ENCODE data around the gene TRPM7. TPM values are rescaled to one million over a fixed set of nuclear protein-coding genes. Genes with fewer than 3 reads are reported as not detected.

TRPM7 gene
- total and polyA plus RNA-seq, 2 experiments from 2014 or later, result 10.2 to 47.8 TPM

- no peak for TF ChIP-seq CTCF (IDR thresholded peaks at IDR 0.05; ENCODE audit: low read depth, low read length)
- H3K36me3 ChIP-seq, result peaks cover 55% of the 10 kb centered on the region
- H3K27ac ChIP-seq, result peak overlapping the region; percentile 9
- no peak for DNase-seq (ENCODE audit: low read depth in 1 of 2, low spot score in 1 of 2)
- no peaks in the 10 kb centered on the region for H3K4me1 ChIP-seq (ENCODE audit: low read depth)
- no peaks in the 10 kb centered on the region for H3K27me3 ChIP-seq
- H3K9me3 ChIP-seq (ENCODE audit: low read depth), result no peaks in the 10 kb centered on the region
- H3K4me3 ChIP-seq, result no peak overlapping the region
Observed at GRCh38 chr15:50563756-50564155, 122.8 kb downstream of the TRPM7 start.

- Histone ChIP-seq H3K4me3 (no peak overlapping the region), H3K36me3 (peaks cover 55% of the 10 kb centered on the region), H3K27ac (peak overlapping the region; percentile 9), H3K9me3 (ENCODE audit: low read depth) (no peaks in the 10 kb centered on the region), H3K27me3 (no peaks in the 10 kb centered on the region), H3K4me1 (ENCODE audit: low read depth) (no peaks in the 10 kb centered on the region)
- peak in 1 of 2 donors; percentile 24 for DNase-seq (ENCODE audit: low read depth in 1 of 2, low spot score in 1 of 2)
- TF ChIP-seq CTCF (IDR thresholded peaks at IDR 0.05; ENCODE audit: low read depth, low read length), result no peak
Observed at GRCh38 chr15:50562735-50563640, 123.6 kb downstream of the TRPM7 start.

- no peaks in the 10 kb centered on the region for H3K27me3 ChIP-seq
- DNase-seq (ENCODE audit: low read depth in 1 of 2, low spot score in 1 of 2), result no peak
- no peak overlapping the region for H3K27ac ChIP-seq
- H3K4me3 ChIP-seq, result no peak overlapping the region
- no peaks in the 10 kb centered on the region for H3K4me1 ChIP-seq (ENCODE audit: low read depth)
- peaks cover 36% of the 10 kb centered on the region for H3K36me3 ChIP-seq
- no peak for TF ChIP-seq CTCF (IDR thresholded peaks at IDR 0.05; ENCODE audit: low read depth, low read length)
- no peaks in the 10 kb centered on the region for H3K9me3 ChIP-seq (ENCODE audit: low read depth)
Observed at GRCh38 chr15:50558012-50558411, 128.6 kb downstream of the TRPM7 start.

- DNase-seq (ENCODE audit: low read depth in 1 of 2, low spot score in 1 of 2), result no peak
- Histone ChIP-seq H3K27me3 (no peaks in the 10 kb centered on the region), H3K4me1 (ENCODE audit: low read depth) (no peaks in the 10 kb centered on the region), H3K4me3 (no peak overlapping the region), H3K9me3 (ENCODE audit: low read depth) (no peaks in the 10 kb centered on the region), H3K27ac (no peak overlapping the region), H3K36me3 (peaks cover 32% of the 10 kb centered on the region)
- no peak for TF ChIP-seq CTCF (IDR thresholded peaks at IDR 0.05; ENCODE audit: low read depth, low read length)
Observed at GRCh38 chr15:50556642-50557371, 129.8 kb downstream of the TRPM7 start.

GRCh38 chr15:50552238-50552637, 134.4 kb downstream of the TRPM7 start:
- H3K36me3 ChIP-seq, result peaks cover under 1% of the 10 kb centered on the region
- H3K9me3 ChIP-seq (ENCODE audit: low read depth), result no peaks in the 10 kb centered on the region
- TF ChIP-seq CTCF (IDR thresholded peaks at IDR 0.05; ENCODE audit: low read depth, low read length), result no peak
- H3K27ac ChIP-seq, result no peak overlapping the region
- no peaks in the 10 kb centered on the region for H3K27me3 ChIP-seq
- no peak overlapping the region for H3K4me3 ChIP-seq
- no peaks in the 10 kb centered on the region for H3K4me1 ChIP-seq (ENCODE audit: low read depth)
- DNase-seq (ENCODE audit: low read depth in 1 of 2, low spot score in 1 of 2), result no peak
